Rectal smooth muscle tissue (tissue), 1 donor: ENCODE results near the gene HERC3.

Experiments used
- H3K27ac ChIP-seq: one replicate; pipeline ENCODE4 v1.7.0; 2013; ENCODE audit warnings: low read depth, low read length, inconsistent platforms
- H3K27me3 ChIP-seq: one replicate; pipeline ENCODE4 v1.7.0; 2013; ENCODE audit warnings: low read length; ENCODE audit not compliant: control insufficient read depth, insufficient read depth
- H3K36me3 ChIP-seq: one replicate; pipeline ENCODE4 v1.7.0; 2013; ENCODE audit warnings: low read length; ENCODE audit not compliant: control insufficient read depth, insufficient read depth
- H3K4me1 ChIP-seq: one replicate; pipeline ENCODE4 v1.7.0; 2013; ENCODE audit warnings: low read length; ENCODE audit not compliant: control insufficient read depth, insufficient read depth
- H3K4me3 ChIP-seq: one replicate; pipeline ENCODE4 v1.7.0; 2013; ENCODE audit warnings: low read length
- H3K9ac ChIP-seq: one replicate; pipeline ENCODE4 v1.7.0; 2013; ENCODE audit warnings: low read length

Gene HERC3

DNA sequence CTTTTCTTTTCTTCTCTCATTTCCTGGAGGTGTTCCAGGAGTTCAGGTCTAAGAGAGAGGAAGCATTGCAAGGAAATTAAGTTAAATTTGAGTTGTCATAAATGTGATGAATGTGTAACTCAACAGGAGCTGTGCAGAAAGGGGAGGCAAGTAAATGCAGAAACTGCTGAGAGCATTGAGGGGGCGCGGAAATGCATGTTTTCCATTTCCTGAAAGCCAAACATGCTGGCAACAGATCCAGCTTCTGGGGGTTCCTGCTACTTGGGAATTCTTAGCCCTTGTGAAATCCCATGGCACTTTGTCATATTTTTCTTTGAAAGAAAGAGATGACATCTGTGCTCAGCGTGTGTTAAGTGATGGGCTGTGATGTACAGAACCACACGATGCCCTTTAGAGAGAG lies 139.1 kb downstream of the HERC3 start:
- Histone ChIP-seq H3K9ac (no peak overlapping the region), H3K27ac (no peak overlapping the region), H3K4me3 (no peak overlapping the region), H3K36me3 (peaks cover 38% of the 10 kb centered on the region), H3K27me3 (no peaks in the 10 kb centered on the region), H3K4me1 (no peaks in the 10 kb centered on the region)

DNA sequence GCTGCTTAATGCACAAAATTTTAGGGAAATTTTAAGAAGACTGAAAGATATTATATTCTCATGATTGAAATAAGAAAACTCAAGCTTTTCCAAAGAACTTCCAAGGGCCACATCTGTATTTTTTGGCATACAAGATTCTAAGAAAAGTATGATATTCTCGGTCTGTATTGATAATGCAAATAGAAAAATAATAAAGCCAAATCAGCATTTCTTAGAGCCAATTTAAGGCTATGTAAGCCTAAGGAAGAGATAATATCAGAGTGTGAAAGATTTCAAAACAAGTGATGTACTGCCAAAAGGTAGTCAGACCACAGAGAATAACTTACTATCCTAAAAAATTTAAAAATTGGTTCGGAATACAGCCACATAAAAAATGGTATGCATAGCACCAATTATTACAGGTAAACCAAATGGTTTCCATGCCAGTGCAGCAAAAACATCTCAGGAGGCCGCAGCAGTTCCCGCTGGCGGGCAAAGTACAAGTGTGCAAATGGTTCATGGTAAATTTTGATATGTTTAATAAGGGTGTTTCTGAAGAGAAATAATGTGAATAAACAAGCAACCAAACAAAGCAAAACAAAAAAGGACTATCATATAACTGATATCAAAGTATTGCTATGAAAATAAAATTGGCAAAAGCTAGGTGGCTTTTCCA lies 140.6 kb downstream of the HERC3 start:
- Histone ChIP-seq H3K27me3 (no peaks in the 10 kb centered on the region), H3K27ac (no peak overlapping the region), H3K4me1 (peaks cover 1% of the 10 kb centered on the region), H3K36me3 (peaks cover 28% of the 10 kb centered on the region), H3K9ac (no peak overlapping the region), H3K4me3 (no peak overlapping the region)

DNA sequence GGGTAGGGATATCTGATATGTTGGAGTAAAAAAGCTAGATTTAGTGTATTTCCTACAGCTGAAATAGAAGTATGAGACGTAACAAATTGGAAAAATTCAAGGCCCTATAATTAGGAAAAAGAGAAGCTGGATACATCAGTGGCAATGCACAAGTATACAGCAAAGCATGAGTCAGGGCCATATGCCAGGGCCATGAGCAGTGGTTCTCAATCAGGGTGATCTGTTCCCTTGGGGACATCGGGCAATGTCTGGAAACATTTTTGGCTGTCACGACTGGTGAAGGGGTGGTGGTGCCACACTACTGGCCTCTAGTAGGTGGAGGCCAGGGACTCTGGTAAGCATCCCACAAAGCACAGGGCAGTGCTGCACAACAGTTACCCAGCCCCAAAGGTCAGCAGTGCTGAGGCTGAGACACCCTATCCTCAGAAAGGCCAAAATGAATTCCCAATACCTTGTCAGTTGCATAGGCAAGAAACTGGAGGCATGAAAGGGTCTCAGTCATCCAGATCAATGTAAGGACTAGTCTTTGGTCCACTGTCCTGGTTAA lies 142.2 kb downstream of the HERC3 start:
- Histone ChIP-seq H3K4me3 (no peak overlapping the region), H3K36me3 (peaks cover 21% of the 10 kb centered on the region), H3K27ac (no peak overlapping the region), H3K9ac (no peak overlapping the region), H3K27me3 (no peaks in the 10 kb centered on the region), H3K4me1 (peaks cover 5% of the 10 kb centered on the region)

DNA sequence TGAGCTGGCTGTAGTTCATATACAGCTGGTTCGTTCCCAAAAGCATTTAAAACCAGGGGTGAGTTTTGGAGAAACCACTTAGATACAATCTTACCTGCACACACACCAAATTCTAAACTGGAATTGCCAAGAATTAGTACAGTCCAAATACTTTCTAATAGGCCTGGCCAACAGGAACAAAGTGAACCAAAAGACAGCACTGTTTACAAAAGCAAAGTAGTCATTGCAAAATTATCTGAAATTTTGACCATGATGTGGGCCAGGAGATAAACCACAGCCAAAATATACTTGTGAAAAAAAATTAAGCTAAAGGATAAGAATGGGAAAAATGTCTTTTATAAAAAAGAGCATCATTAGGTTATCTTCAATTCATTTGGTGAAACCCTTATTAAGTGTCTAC lies 143.3 kb downstream of the HERC3 start:
- Histone ChIP-seq H3K4me1 (peaks cover 5% of the 10 kb centered on the region), H3K4me3 (no peak overlapping the region), H3K9ac (no peak overlapping the region), H3K27ac (no peak overlapping the region), H3K27me3 (no peaks in the 10 kb centered on the region), H3K36me3 (peaks cover 20% of the 10 kb centered on the region)

DNA sequence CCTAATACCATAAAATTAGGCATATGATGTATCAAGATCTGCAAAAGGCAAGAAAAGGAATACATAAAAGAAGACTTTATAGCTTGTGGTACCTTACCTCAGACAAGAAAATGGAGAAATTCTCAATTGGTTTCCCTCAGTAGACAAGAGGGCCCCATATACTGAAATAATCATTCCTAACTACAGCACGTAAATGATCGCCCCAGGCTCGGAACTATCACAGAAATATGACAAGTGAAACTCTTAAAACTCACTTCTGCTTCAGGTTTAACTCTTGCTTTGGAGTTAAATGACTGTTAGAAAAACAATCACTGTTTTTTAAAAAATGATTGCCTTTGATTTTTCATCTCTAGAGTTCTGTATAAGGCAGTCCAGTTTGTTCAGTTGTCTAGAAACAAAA lies 144.0 kb downstream of the HERC3 start:
- no peaks in the 10 kb centered on the region for H3K27me3 ChIP-seq
- no peak overlapping the region for H3K9ac ChIP-seq
- H3K36me3 ChIP-seq: peaks cover 17% of the 10 kb centered on the region
- no peak overlapping the region for H3K27ac ChIP-seq
- H3K4me1 ChIP-seq: peaks cover 5% of the 10 kb centered on the region
- no peak overlapping the region for H3K4me3 ChIP-seq

DNA sequence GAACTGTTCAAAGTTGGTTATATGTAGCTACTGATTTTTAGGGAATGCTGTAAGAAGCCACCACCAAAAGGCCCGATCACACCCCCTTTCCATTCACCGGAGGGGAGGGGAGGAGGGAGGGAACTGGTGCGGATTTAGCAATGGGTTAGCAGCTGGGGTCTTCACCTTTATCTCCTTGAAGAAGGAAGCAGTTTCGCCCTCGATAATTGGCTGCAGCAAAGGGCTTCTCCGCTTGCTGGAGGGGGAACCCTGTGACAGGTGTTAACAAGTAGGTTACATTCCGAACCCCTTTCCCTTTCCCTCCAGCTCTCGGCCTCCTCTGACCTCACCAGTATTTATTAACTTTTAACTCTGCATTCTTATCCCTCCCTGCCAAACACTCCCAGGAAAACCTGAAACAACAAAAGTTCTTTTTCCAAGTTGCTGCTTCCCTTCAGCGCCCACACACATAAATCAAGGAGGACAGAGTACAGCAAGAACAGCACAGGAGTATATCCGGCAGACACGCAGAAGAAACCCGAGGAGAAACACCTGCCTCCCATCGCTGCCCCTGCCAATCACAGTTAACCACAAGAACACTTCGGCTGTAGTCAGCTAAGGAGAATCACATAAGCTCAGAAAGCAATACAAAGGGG lies 145.1 kb downstream of the HERC3 start:
- H3K36me3 ChIP-seq: peaks cover 11% of the 10 kb centered on the region
- peaks cover 5% of the 10 kb centered on the region for H3K4me1 ChIP-seq
- H3K9ac ChIP-seq: no peak overlapping the region
- no peaks in the 10 kb centered on the region for H3K27me3 ChIP-seq
- H3K27ac ChIP-seq: peak overlapping the region; percentile 2
- no peak overlapping the region for H3K4me3 ChIP-seq

DNA sequence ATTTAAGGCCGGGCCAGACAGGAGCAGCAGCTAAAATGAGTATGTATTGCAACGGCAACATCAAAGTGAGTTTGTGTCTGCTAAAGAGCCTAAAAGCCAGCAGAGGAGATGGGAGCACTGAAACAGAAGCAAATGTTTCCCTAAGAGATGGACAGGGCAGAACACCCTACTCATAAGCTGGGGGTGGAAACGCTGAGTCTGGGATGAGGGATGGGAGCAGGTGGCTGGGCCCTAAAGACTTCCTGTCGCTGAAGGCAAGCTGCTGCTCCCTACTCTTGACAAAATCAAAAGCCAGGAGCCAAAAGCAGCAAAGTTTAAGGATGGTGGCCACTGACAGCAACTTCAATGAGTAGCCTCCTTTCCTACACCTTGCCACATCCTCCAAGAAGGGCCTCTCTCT lies 145.9 kb downstream of the HERC3 start:
- Histone ChIP-seq H3K36me3 (peaks cover 11% of the 10 kb centered on the region), H3K27ac (peak overlapping the region; percentile 2), H3K27me3 (no peaks in the 10 kb centered on the region), H3K9ac (no peak overlapping the region), H3K4me1 (peaks cover 5% of the 10 kb centered on the region), H3K4me3 (no peak overlapping the region)

DNA sequence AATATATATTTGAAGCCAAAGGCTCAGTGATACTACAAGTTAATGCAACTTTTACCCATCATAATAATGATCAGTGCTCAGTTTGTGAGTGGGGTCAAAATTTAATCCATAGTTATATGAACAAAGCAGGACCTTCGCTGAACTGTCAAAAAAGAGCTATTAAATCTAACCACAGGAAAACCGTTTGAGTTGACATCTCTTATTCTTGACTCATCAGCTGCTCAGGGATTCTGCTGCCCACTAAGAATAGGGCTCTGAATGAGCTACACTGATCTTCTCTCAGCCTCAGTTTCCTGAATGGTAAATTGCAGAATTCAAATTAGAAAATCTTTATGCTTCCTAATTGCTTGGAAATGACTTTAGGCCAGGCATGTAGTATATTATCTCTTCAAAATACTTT lies 150.3 kb downstream of the HERC3 start:
- H3K27ac ChIP-seq: no peak overlapping the region
- H3K36me3 ChIP-seq: peaks cover 16% of the 10 kb centered on the region
- H3K4me1 ChIP-seq: peaks cover 5% of the 10 kb centered on the region
- no peaks in the 10 kb centered on the region for H3K27me3 ChIP-seq
- no peak overlapping the region for H3K4me3 ChIP-seq
- no peak overlapping the region for H3K9ac ChIP-seq

DNA sequence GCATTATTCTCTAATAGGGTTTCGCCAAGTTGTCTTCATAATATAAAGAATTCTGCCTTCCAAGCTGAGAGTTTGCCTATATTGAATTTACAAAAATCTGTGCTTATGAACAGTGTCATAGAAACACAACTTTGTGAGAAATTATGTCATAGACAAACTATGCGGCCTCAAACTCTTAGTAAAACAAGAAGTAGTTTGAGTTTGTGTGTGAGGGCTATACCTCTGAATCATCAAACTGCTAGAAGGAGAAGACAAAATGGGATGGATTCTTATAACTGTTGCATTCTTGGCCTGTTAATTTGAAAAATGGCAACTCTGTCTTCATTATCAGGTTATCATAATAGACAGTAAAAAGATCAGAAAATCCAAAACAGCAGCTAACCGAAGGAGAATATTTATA lies 151.4 kb downstream of the HERC3 start:
- H3K4me3 ChIP-seq: no peak overlapping the region
- H3K27ac ChIP-seq: no peak overlapping the region
- H3K27me3 ChIP-seq: no peaks in the 10 kb centered on the region
- no peak overlapping the region for H3K9ac ChIP-seq
- H3K36me3 ChIP-seq: peaks cover 21% of the 10 kb centered on the region
- no peaks in the 10 kb centered on the region for H3K4me1 ChIP-seq

DNA sequence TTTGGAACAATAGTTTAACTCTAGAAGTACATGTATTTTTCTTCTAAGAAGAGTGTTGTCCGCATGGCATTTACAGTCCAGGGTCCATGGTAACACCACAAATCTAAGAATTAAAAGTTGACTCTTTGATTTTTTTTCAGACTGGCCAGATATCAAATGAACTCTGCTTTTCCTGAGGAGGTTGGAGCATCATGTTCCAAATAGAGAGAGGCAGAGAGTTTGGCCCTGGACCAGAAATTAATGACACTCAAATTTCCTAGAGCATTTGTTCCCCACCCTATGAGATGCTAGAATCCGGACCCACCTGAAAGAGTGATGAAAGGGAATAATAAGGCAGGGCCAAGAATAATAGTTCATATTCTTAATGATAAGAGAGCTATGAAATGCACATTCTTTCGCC lies 152.3 kb downstream of the HERC3 start:
- H3K9ac ChIP-seq: no peak overlapping the region
- H3K4me1 ChIP-seq: no peaks in the 10 kb centered on the region
- peaks cover 22% of the 10 kb centered on the region for H3K36me3 ChIP-seq
- H3K4me3 ChIP-seq: no peak overlapping the region
- H3K27me3 ChIP-seq: no peaks in the 10 kb centered on the region
- no peak overlapping the region for H3K27ac ChIP-seq

DNA sequence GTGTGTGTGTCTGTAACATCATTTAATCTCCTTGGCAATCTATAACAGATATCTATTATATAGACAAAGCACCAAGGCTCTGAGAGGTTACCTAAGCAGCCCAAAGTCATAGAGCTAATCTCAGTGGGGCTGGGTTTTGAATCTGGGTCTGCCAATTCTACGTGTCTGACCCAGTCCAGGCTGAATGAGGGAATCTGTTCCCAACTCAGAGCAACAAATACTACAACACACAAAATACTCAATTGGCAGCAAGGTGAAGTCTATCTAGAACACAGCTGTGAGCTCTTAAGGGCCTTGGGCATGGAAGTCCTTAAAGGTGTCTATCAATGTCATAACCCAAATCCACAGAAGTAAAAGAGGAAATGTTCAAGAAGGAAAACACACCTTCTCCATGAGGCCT lies 152.9 kb downstream of the HERC3 start:
- Histone ChIP-seq H3K27ac (no peak overlapping the region), H3K27me3 (no peaks in the 10 kb centered on the region), H3K4me3 (no peak overlapping the region), H3K4me1 (no peaks in the 10 kb centered on the region), H3K9ac (no peak overlapping the region), H3K36me3 (peaks cover 28% of the 10 kb centered on the region)

DNA sequence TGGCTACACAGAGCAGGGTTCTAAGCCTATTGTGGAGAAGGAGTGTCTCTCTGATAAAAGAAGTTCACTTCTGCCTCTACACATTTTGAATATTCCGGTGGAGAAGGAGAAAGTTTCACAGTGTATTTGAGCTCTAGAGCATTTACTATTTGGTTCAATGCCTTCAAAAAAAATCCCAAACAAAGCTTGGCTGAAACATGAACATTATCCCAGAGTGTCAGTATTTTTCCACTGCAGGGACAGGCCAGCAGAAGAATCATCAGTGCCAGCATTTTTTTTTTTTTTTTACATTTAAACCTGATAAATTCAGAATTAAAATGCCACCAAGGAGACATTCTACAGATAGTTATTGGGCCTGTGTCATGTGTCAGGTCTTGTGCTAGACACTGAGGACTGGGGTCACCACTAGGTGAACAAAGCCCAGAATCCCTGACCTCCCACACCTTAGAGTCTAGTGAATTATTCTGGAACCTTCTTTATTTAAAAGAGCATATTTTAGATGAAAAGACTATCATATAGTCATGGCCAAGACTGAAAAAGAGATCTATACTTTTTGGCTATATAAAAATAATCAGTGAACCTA lies 153.4 kb downstream of the HERC3 start:
- peaks cover 32% of the 10 kb centered on the region for H3K36me3 ChIP-seq
- H3K4me1 ChIP-seq: no peaks in the 10 kb centered on the region
- no peak overlapping the region for H3K9ac ChIP-seq
- H3K27ac ChIP-seq: no peak overlapping the region
- no peaks in the 10 kb centered on the region for H3K27me3 ChIP-seq
- no peak overlapping the region for H3K4me3 ChIP-seq

DNA sequence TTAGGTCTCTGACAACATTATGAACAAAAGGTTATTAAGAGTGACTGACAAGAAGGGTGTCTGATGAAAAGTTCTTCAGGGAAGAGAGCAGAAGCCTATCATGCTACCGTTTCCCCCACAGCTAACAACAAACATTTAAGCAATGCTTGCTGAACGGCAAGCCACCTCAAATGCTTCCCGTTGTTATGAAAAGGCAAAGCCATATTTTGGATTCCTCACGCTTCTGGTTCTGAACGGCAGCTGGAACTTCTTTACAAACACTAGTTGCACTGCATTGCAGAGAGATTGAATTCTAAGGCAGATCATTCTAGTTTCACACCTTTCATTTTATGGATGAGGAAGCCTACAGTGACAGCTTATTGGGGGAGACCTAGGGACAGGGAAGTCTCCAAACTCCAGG lies 153.9 kb downstream of the HERC3 start:
- H3K4me1 ChIP-seq: no peaks in the 10 kb centered on the region

More for the DNA sequence above, 153.9 kb downstream of the HERC3 start:
- H3K27ac ChIP-seq: no peak overlapping the region
- no peak overlapping the region for H3K9ac ChIP-seq
- H3K36me3 ChIP-seq: peaks cover 32% of the 10 kb centered on the region
- no peak overlapping the region for H3K4me3 ChIP-seq
- no peaks in the 10 kb centered on the region for H3K27me3 ChIP-seq
